ENCODE data around the gene BARX1. TPM values are rescaled to one million over a fixed set of nuclear protein-coding genes. Genes with fewer than 3 reads are reported as not detected.
A peak's percentile ranks its signal among the peaks of the same experiment; 100 is the strongest.

The BARX1 gene
- total RNA-seq, 1 donor, result 15.6 TPM

GRCh38 chr9:93958121-93958818, 3.1 kb upstream of the BARX1 start:
- H3K4me1 ChIP-seq (ENCODE audit: insufficient read depth, low read length), result peaks cover 13% of the 10 kb centered on the region
- H3K9me3 ChIP-seq (ENCODE audit: low read depth, low read length), result no peaks in the 10 kb centered on the region
- H3K4me3 ChIP-seq (ENCODE audit: insufficient read depth, low read length), result peak overlapping the region; percentile 72
- H2AFZ ChIP-seq (ENCODE audit: low read length), result peak overlapping the region; percentile 92
- peak; percentile 96 for DNase-seq (ENCODE audit: insufficient read length, low spot score, missing footprints)
- H4K20me1 ChIP-seq (ENCODE audit: insufficient read depth, low read length), result no peaks in the 10 kb centered on the region
- H3K4me2 ChIP-seq (ENCODE audit: insufficient read depth, low read length), result peak overlapping the region; percentile 93
- peaks cover 8% of the 10 kb centered on the region for H3K79me2 ChIP-seq (ENCODE audit: insufficient read depth, low read length)
- TF ChIP-seq CTCF (IDR thresholded peaks at IDR 0.05; ENCODE audit: extremely low read depth, low read depth, low read length), result no peak
- H3K36me3 ChIP-seq (ENCODE audit: insufficient read depth, low read length), result no peaks in the 10 kb centered on the region
- peaks cover 15% of the 10 kb centered on the region for H3K27me3 ChIP-seq (ENCODE audit: insufficient read depth, low read length)
- H3K27ac ChIP-seq (ENCODE audit: low read depth, low read length), result no peak overlapping the region

DNA sequence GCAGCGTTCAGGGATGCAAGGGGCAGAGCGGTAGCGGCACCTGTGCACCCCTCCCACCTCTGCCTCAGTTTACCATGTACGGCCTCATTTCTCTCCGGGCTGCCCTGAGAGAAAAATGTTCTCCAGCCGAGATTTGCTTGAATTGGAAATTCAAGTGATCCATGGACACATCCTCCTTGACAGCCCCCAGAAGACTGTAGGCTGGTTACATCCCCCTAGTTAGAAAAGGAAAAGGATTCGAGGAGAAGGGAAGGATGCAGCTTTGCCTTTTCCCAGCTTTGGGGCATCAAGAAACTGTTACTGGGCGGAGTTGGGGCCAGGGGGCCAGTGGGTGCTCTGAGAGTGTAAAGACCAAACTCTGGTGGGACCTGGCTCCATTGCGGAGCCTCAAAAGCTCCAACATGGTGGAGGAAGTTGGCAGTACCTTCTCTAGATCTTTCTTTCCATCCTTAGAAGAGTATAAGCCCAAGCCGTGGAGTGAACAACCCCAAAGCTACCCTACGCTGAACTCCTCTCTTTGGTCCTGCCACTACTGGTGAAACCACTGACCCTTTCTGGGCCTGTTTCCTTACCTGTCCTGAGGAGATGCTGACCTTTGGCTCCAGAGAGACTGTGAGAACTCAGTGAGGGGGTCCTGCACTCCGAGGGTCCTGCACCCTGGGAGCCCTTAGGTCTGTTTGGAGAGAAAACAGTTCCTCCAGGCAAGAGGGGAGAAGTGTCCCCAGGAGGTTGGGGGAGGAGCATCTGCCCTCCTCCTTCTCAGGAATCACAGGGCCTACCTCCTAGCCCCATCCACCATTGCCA, 1.0 kb upstream of the BARX1 start:
- H3K4me3 ChIP-seq (ENCODE audit: insufficient read depth, low read length), result peak overlapping the region; percentile 78
- no peak overlapping the region for H3K27ac ChIP-seq (ENCODE audit: low read depth, low read length)
- H4K20me1 ChIP-seq (ENCODE audit: insufficient read depth, low read length), result no peaks in the 10 kb centered on the region
- H3K9me3 ChIP-seq (ENCODE audit: low read depth, low read length), result no peaks in the 10 kb centered on the region
- TF ChIP-seq CTCF (IDR thresholded peaks at IDR 0.05; ENCODE audit: extremely low read depth, low read depth, low read length), result no peak
- peak overlapping the region; percentile 95 for H3K4me2 ChIP-seq (ENCODE audit: insufficient read depth, low read length)
- peaks cover 15% of the 10 kb centered on the region for H3K27me3 ChIP-seq (ENCODE audit: insufficient read depth, low read length)
- H3K36me3 ChIP-seq (ENCODE audit: insufficient read depth, low read length), result no peaks in the 10 kb centered on the region
- H3K4me1 ChIP-seq (ENCODE audit: insufficient read depth, low read length), result peaks cover 6% of the 10 kb centered on the region
- H3K79me2 ChIP-seq (ENCODE audit: insufficient read depth, low read length), result peaks cover 8% of the 10 kb centered on the region
- peak overlapping the region; percentile 95 for H2AFZ ChIP-seq (ENCODE audit: low read length)
- peak; percentile 87 for DNase-seq (ENCODE audit: insufficient read length, low spot score, missing footprints)

GRCh38 chr9:93954434-93955061, 607 bp downstream of the BARX1 start:
- Histone ChIP-seq H3K79me2 (ENCODE audit: insufficient read depth, low read length) (peaks cover 8% of the 10 kb centered on the region), H3K4me1 (ENCODE audit: insufficient read depth, low read length) (peaks cover 6% of the 10 kb centered on the region), H3K27ac (ENCODE audit: low read depth, low read length) (no peak overlapping the region), H2AFZ (ENCODE audit: low read length) (peak overlapping the region; percentile 72), H3K9me3 (ENCODE audit: low read depth, low read length) (no peaks in the 10 kb centered on the region), H3K4me3 (ENCODE audit: insufficient read depth, low read length) (peak overlapping the region; percentile 70), H4K20me1 (ENCODE audit: insufficient read depth, low read length) (no peaks in the 10 kb centered on the region), H3K4me2 (ENCODE audit: insufficient read depth, low read length) (peak overlapping the region; percentile 74), H3K27me3 (ENCODE audit: insufficient read depth, low read length) (peaks cover 11% of the 10 kb centered on the region), H3K36me3 (ENCODE audit: insufficient read depth, low read length) (no peaks in the 10 kb centered on the region)
- no peak for TF ChIP-seq CTCF (IDR thresholded peaks at IDR 0.05; ENCODE audit: extremely low read depth, low read depth, low read length)
- peak; percentile 99 for DNase-seq (ENCODE audit: insufficient read length, low spot score, missing footprints)

Data from osteoblast (primary cell).